HEK293T (cell line): ENCODE data around the gene KCNQ1OT1.

Source experiments
- CTCF ChIA-PET: fragments of 350-600 bp; formaldehyde crosslinking; extraction: SDS; loops from one replicate; lab custom pipeline; 2021; ENCODE audit warnings: antibody characterized with exemption, inconsistent platforms; lab: Yijun Ruan, JAX
- POLR2A ChIA-PET: fragments of 350-600 bp; formaldehyde crosslinking; extraction: SDS; loops from one replicate; lab custom pipeline; 2020; ENCODE audit warnings: antibody characterized with exemption, inconsistent platforms; lab: Yijun Ruan, JAX
- DNase-seq: peaks from one replicate; pipeline ENCODE4 v3.0.0; 2012; ENCODE audit warnings: mixed read lengths; ENCODE audit errors: extremely low spot score
- ARNT ChIP-seq: fragments of 450-650 bp; IDR thresholded peaks from 2 replicates; pipeline ENCODE4 v1.6.1; 2017; ENCODE audit warnings: mild to moderate bottlenecking
- BHLHE40 ChIP-seq: fragments of 450-650 bp; IDR thresholded peaks from 2 replicates; pipeline ENCODE4 v1.6.1; 2016; ENCODE audit warnings: mild to moderate bottlenecking, moderate library complexity, borderline replicate concordance
- CTBP1 ChIP-seq: fragments of 450-650 bp; IDR thresholded peaks from 2 replicates; pipeline ENCODE4 v1.6.1; 2016; ENCODE audit warnings: borderline replicate concordance
- ELF4 ChIP-seq: fragments of 450-650 bp; IDR thresholded peaks from 2 replicates; pipeline ENCODE4 v1.6.1; 2017; ENCODE audit warnings: antibody characterized with exemption
- FOXA1 ChIP-seq: fragments of 450-650 bp; IDR thresholded peaks from 2 replicates; pipeline ENCODE4 v1.6.1; 2016; ENCODE audit warnings: mild to moderate bottlenecking
- FOXK2 ChIP-seq: fragments of 450-650 bp; IDR thresholded peaks from 2 replicates; pipeline ENCODE4 v1.6.1; 2016; ENCODE audit warnings: mild to moderate bottlenecking
- FOXM1 ChIP-seq: fragments of 450-650 bp; IDR thresholded peaks from 2 replicates; pipeline ENCODE4 v1.6.1; 2017; ENCODE audit warnings: mild to moderate bottlenecking, borderline replicate concordance
- HDGF ChIP-seq: fragments of 450-650 bp; IDR thresholded peaks from 2 replicates; pipeline ENCODE4 v1.6.1; 2017; ENCODE audit warnings: antibody characterized with exemption, borderline replicate concordance
- L3MBTL2 ChIP-seq: fragments of 450-650 bp; conservative IDR thresholded peaks from 2 replicates; pipeline ENCODE4 v1.6.1; 2016; ENCODE audit warnings: mild to moderate bottlenecking
- LEF1 ChIP-seq: fragments of 450-650 bp; IDR thresholded peaks from 2 replicates; pipeline ENCODE4 v1.6.1; 2017; ENCODE audit warnings: mild to moderate bottlenecking, borderline replicate concordance
- NFRKB ChIP-seq: fragments of 450-650 bp; IDR thresholded peaks from 2 replicates; pipeline ENCODE4 v1.6.1; 2016; ENCODE audit warnings: mild to moderate bottlenecking, moderate library complexity
- SP1 ChIP-seq: fragments of 450-650 bp; IDR thresholded peaks from 2 replicates; pipeline ENCODE4 v1.6.1; 2017
- TARDBP ChIP-seq: fragments of 450-650 bp; IDR thresholded peaks from 2 replicates; pipeline ENCODE4 v1.6.1; 2016
- ZNF384 ChIP-seq: fragments of 450-650 bp; IDR thresholded peaks from 2 replicates; pipeline ENCODE4 v1.6.1; 2016
- TF ChIP-seq, protein P1 (sequence below): fragments of 450-650 bp; IDR thresholded peaks from 2 replicates; pipeline ENCODE4 v1.6.1; 2016

Gene KCNQ1OT1

GRCh38 chr11:2576111-2576510, 123.7 kb downstream of the KCNQ1OT1 start:
- DNase-seq = no peak
- ChIA-PET POLR2A (no interaction called here), CTCF (no interaction called here)
- TF ChIP-seq, protein P1, sequence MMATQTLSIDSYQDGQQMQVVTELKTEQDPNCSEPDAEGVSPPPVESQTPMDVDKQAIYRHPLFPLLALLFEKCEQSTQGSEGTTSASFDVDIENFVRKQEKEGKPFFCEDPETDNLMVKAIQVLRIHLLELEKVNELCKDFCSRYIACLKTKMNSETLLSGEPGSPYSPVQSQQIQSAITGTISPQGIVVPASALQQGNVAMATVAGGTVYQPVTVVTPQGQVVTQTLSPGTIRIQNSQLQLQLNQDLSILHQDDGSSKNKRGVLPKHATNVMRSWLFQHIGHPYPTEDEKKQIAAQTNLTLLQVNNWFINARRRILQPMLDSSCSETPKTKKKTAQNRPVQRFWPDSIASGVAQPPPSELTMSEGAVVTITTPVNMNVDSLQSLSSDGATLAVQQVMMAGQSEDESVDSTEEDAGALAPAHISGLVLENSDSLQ = no peak

DNA sequence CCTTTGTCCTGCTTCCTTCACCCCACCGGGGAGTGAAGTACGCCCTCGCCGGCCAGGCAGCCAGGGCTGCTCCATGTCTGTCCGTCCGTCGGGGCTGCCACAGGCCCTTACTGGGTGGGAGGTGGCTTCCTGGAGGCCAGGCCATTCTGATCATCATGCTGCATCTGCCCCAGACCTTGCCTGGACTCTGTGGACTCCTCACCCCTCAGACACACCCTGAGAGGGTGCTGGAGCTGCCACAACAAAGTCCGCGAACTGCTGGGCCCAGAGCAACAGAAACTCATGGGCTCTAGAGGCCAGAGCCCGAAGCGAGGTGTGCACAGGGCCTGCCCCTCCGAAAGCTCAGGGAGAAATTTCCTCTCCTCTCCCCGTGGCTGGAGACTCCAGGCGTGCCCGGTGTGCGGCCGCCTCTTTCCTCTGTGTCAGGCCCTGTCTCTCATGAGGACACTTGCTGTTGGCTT, 124.2 kb downstream of the KCNQ1OT1 start:
- CTCF ChIA-PET = no interaction called here
- no peak for DNase-seq
- no peak for TF ChIP-seq BHLHE40
- no peak for TF ChIP-seq ELF4
- TF ChIP-seq L3MBTL2 = no peak
- TF ChIP-seq ZNF384 = no peak
- TF ChIP-seq, protein P1 = no peak
- no peak for TF ChIP-seq FOXA1
- no peak for TF ChIP-seq SP1
- POLR2A ChIA-PET = no interaction called here

DNA sequence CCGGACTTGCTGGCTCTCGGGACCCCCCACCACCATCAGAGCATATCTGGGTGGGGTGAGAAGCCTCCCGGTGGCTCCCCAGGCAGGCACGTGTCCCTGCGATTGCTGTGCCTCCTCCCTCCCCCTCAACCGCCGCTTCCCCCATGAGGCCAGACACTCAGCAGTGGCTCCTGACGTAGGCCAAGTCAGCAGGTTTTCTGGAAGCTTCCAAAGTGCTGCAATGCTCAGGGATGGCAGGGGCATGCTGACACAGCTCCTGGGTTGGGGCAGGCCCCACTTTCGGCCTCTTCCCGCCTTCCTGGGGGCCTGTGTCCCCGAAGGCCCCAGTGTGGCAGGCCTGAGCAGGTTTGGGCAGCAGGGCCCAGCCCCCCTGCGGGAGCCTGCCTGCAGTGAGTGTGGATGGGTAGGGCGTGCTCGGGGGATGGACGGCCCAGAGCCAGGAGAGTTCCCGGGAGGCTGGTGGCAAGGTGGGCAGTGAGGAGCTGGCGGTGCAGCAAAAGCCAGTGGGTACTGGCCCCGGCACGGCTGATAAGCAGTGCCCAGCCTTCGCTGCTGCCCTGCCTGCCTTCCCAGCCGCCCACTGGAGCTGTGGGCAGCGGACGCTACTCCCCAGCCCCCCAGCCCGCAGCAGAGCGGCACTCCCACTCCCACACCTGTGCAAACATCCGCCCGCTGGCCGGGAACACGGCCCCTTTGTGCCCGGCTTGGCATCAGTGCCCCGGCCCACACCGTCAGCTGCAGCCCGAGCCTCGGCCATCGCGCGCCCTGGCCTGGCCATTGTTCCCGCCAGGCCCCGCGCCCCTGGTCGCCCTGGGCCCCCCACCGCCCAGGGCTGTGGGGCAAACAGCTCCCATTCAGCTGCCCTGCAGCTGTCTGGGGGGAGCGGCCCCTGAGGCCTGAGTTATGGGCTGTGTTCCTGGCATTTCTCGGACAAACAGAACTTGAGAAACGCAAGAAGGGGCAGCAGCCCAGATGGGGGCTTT, 125.0 kb downstream of the KCNQ1OT1 start:
- DNase-seq = no peak
- ChIA-PET POLR2A (no interaction called here), CTCF (no interaction called here)
- TF ChIP-seq FOXK2 = no peak
- no peak for TF ChIP-seq L3MBTL2
- no peak for TF ChIP-seq FOXM1
- TF ChIP-seq BHLHE40 = no peak
- TF ChIP-seq ELF4 = no peak
- no peak for TF ChIP-seq SP1
- no peak for TF ChIP-seq ZNF384
- TF ChIP-seq TARDBP = no peak
- TF ChIP-seq, protein P1 = no peak
- TF ChIP-seq LEF1 = no peak
- TF ChIP-seq ARNT = no peak
- no peak for TF ChIP-seq HDGF

- DNase-seq = no peak
- CTCF ChIA-PET = no interaction called here
- TF ChIP-seq FOXM1 (no peak), HDGF (no peak), BHLHE40 (no peak), TARDBP (no peak), NFRKB (no peak), ARNT (no peak), CTBP1 (no peak), L3MBTL2 (no peak), FOXK2 (no peak), LEF1 (no peak), SP1 (no peak)
- POLR2A ChIA-PET = no interaction called here
Measured at GRCh38 chr11:2574043-2574552, 125.7 kb downstream of the KCNQ1OT1 start.

DNA sequence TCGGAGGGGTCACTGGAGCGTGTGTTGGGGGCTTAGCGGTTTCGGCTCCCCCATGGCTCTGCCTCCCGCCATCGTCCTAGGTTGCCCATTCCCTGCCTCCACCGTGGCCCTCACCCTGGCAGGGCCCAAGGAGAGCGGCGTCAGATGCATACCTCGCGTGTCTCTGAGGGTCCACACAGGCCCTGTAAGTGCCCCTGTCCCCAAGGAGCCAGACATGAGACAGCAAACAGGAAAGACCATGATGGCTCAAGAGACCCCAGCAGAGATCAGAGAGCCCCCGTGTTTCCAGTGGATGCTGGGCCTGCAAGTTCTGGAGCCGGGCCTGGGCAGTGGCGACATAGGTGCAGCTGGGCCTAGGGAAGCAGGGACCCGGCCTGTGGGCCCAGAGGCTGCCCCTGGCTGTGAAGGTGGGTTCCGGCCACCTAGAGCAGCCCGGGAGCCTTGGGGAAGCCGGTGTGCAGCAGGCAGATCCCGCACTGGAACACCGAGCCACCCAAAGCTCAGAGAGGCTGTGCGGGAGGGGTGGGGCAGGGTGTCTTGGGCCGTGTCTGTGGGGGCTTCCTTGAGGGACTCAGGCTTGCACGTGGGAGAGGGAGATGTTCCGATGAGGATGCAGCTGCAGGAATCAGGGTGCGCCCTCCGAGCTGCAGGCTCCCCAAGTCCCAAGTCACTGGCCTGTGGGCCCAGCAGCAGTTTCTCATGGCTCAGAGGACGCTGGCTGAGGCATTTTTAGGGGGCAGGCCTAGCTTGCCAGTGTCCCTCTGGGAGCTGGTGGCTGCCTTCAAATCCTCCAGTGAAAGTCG, 126.4 kb downstream of the KCNQ1OT1 start:
- ChIA-PET CTCF (no interaction called here), POLR2A (no interaction called here)
- no peak for DNase-seq
- TF ChIP-seq SP1 (no peak), HDGF (no peak), ELF4 (no peak), NFRKB (no peak), FOXA1 (no peak), LEF1 (no peak), ZNF384 (no peak)
- TF ChIP-seq, protein P1 = no peak
